B cell (primary cell): ENCODE measurements around the gene ACVR1.

Source experiments
- EZH2 ChIP-seq: IDR thresholded peaks from 2 replicates; pipeline ENCODE4 v1.6.1; 2012; ENCODE audit warnings: borderline replicate concordance, low read depth, mild to moderate bottlenecking, moderate library complexity, low read length; ENCODE audit not compliant: insufficient read depth, poor library complexity, severe bottlenecking
- TF ChIP-seq, protein P1 (sequence below): fragments of 200-600 bp; IDR thresholded peaks from one replicate; pipeline ENCODE4 v1.8.0; 2022; ENCODE audit warnings: antibody characterized with exemption, mild to moderate bottlenecking

DNA sequence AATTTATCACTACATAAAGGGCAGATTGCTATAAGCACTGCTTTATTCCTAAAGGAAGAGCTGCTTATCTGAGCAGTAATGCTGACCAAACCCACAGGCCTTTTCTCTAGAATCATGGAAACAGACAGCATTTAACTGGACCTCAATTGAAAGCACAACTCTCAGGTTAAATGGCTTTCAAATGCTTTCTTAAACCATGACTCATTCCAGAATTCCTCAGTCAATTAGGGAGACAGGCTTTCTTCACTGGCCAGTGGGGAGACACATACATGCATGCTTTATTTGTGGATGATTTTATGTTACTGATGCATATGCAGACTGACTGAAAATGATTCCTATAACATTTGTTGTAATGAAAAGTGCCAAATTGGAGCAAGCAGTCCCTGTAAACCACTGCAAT is 114.6 kb downstream of the ACVR1 start:
- TF ChIP-seq, protein P1, sequence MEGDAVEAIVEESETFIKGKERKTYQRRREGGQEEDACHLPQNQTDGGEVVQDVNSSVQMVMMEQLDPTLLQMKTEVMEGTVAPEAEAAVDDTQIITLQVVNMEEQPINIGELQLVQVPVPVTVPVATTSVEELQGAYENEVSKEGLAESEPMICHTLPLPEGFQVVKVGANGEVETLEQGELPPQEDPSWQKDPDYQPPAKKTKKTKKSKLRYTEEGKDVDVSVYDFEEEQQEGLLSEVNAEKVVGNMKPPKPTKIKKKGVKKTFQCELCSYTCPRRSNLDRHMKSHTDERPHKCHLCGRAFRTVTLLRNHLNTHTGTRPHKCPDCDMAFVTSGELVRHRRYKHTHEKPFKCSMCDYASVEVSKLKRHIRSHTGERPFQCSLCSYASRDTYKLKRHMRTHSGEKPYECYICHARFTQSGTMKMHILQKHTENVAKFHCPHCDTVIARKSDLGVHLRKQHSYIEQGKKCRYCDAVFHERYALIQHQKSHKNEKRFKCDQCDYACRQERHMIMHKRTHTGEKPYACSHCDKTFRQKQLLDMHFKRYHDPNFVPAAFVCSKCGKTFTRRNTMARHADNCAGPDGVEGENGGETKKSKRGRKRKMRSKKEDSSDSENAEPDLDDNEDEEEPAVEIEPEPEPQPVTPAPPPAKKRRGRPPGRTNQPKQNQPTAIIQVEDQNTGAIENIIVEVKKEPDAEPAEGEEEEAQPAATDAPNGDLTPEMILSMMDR, result no peak
- no peak for TF ChIP-seq EZH2
